ENCODE data around the gene HVCN1. TPM values are rescaled to one million over a fixed set of nuclear protein-coding genes. Genes with fewer than 3 reads are reported as not detected.
"Not testable (repeated sequence)": the region's sequence is repeated elsewhere in the genome, so short reads cannot be mapped to it uniquely, and the experiment has no call there.

HVCN1 gene
- total RNA-seq, 2 donors from 2014 or later: 8.8 to 9.5 TPM

GRCh38 chr12:110657747-110658146, 31.2 kb downstream of the HVCN1 start:
- Histone ChIP-seq H3K4me1 (ENCODE audit: control insufficient read depth, insufficient read depth, low read length) (no peaks in the 10 kb centered on the region), H3K36me3 (ENCODE audit: control insufficient read depth, insufficient read depth, low read length) (no peaks in the 10 kb centered on the region), H3K9ac (ENCODE audit: extremely low read depth, low read length, poor library complexity, severe bottlenecking) (no peak overlapping the region), H3K4me3 (ENCODE audit: low read length) (no peak overlapping the region), H3K9me3 (ENCODE audit: control insufficient read depth, low read length) (no peaks in the 10 kb centered on the region), H3K27me3 (ENCODE audit: control insufficient read depth, insufficient read depth, low read length, poor library complexity, severe bottlenecking) (no peaks in the 10 kb centered on the region), H3K27ac (ENCODE audit: low read depth, low read length) (no peak overlapping the region)
- Mint-ChIP-seq H3K4me1 (no peaks in the 10 kb centered on the region), H3K27ac (no peak overlapping the region), H3K27me3 (ENCODE audit: insufficient read depth) (no peaks in the 10 kb centered on the region), H3K9me3 (no peaks in the 10 kb centered on the region), H3K4me3 (no peak overlapping the region), H3K36me3 (ENCODE audit: low read depth) (no peaks in the 10 kb centered on the region)
- no peak for DNase-seq
- 97 to 98% methylated on average over 8 to 9 of the region's 9 CpGs for WGBS, 2 experiments (ENCODE audit: insufficient coverage in 1 of 2, insufficient read length in 1 of 2)
- TF ChIP-seq CTCF (conservative IDR thresholded peaks at IDR 0.05): no peak

- no peak overlapping the region for H3K27ac ChIP-seq (ENCODE audit: low read depth, low read length)
Measured at GRCh38 chr12:110656071-110656655, 32.8 kb downstream of the HVCN1 start.

GRCh38 chr12:110654238-110654637, 34.7 kb downstream of the HVCN1 start:
- peaks cover 18% of the 10 kb centered on the region for H3K36me3 Mint-ChIP-seq (ENCODE audit: low read depth)
- H3K27me3 Mint-ChIP-seq (ENCODE audit: insufficient read depth); H3K27ac Mint-ChIP-seq; H3K4me3 ChIP-seq (ENCODE audit: low read length); H3K9me3 ChIP-seq (ENCODE audit: control insufficient read depth, low read length); H3K4me3 Mint-ChIP-seq; H3K9ac ChIP-seq (ENCODE audit: extremely low read depth, low read length, poor library complexity, severe bottlenecking); H3K4me1 Mint-ChIP-seq; H3K36me3 ChIP-seq (ENCODE audit: control insufficient read depth, insufficient read depth, low read length); H3K9me3 Mint-ChIP-seq; H3K4me1 ChIP-seq (ENCODE audit: control insufficient read depth, insufficient read depth, low read length); H3K27me3 ChIP-seq (ENCODE audit: control insufficient read depth, insufficient read depth, low read length, poor library complexity, severe bottlenecking); DNase-seq; H3K27ac ChIP-seq (ENCODE audit: low read depth, low read length): not testable (repeated sequence)
- 78 to 90% methylated on average over 6 to 9 of the region's 10 CpGs for WGBS, 2 experiments (ENCODE audit: insufficient coverage in 1 of 2, insufficient read length in 1 of 2)

More at GRCh38 chr12:110656071-110656655, 32.8 kb downstream of the HVCN1 start:
- Mint-ChIP-seq H3K27me3 (ENCODE audit: insufficient read depth) (no peaks in the 10 kb centered on the region), H3K36me3 (ENCODE audit: low read depth) (peaks cover 13% of the 10 kb centered on the region), H3K4me1 (no peaks in the 10 kb centered on the region), H3K4me3 (no peak overlapping the region), H3K27ac (no peak overlapping the region), H3K9me3 (no peaks in the 10 kb centered on the region)
- Histone ChIP-seq H3K27me3 (ENCODE audit: control insufficient read depth, insufficient read depth, low read length, poor library complexity, severe bottlenecking) (no peaks in the 10 kb centered on the region), H3K4me1 (ENCODE audit: control insufficient read depth, insufficient read depth, low read length) (no peaks in the 10 kb centered on the region), H3K9me3 (ENCODE audit: control insufficient read depth, low read length) (no peaks in the 10 kb centered on the region), H3K4me3 (ENCODE audit: low read length) (no peak overlapping the region), H3K36me3 (ENCODE audit: control insufficient read depth, insufficient read depth, low read length) (no peaks in the 10 kb centered on the region), H3K9ac (ENCODE audit: extremely low read depth, low read length, poor library complexity, severe bottlenecking) (no peak overlapping the region)
- WGBS, 2 experiments (ENCODE audit: insufficient coverage in 1 of 2, insufficient read length in 1 of 2): 84 to 91% methylated on average over 7 to 11 of the region's 11 CpGs
- TF ChIP-seq CTCF (conservative IDR thresholded peaks at IDR 0.05): no peak
- no peak for DNase-seq
